DND-41 (cell line): ENCODE data around the gene FHIT.

Experiments
- ATAC-seq: fragments of 200-7000 bp; cut with Tn5 transposase; 3 replicates; pipeline ENCODE4 v1.9.1; 2021; ENCODE audit warnings: low read depth; ENCODE audit not compliant: insufficient read depth
- DNase-seq: peaks from one replicate; pipeline ENCODE4 v3.0.0-alpha.2; 2020
- H2AFZ ChIP-seq: 2 replicates; pipeline ENCODE4 v1.6.0; 2012; ENCODE audit warnings: low read depth, low read length
- H3K27ac ChIP-seq: 2 replicates; pipeline ENCODE4 v1.5.1; 2012; ENCODE audit warnings: low read length, inconsistent platforms
- H3K27me3 ChIP-seq: fragments of 200-600 bp; sonication (generic); 2 replicates; pipeline ENCODE4 v1.6.0; 2012; ENCODE audit warnings: low read length, mild to moderate bottlenecking, inconsistent platforms; ENCODE audit not compliant: insufficient read depth, poor library complexity
- H3K36me3 ChIP-seq: 2 replicates; pipeline ENCODE4 v1.5.1; 2012; ENCODE audit warnings: low read length, inconsistent platforms; ENCODE audit not compliant: insufficient read depth
- H3K4me1 ChIP-seq: 2 replicates; pipeline ENCODE4 v1.5.1; 2012; ENCODE audit warnings: mild to moderate bottlenecking, low read length; ENCODE audit not compliant: insufficient read depth
- H3K4me2 ChIP-seq: 2 replicates; pipeline ENCODE4 v1.6.0; 2012; ENCODE audit warnings: mild to moderate bottlenecking, moderate library complexity, low read length, inconsistent platforms; ENCODE audit not compliant: insufficient read depth
- H3K4me3 ChIP-seq, 2 experiments: fragments of 200-600 bp in 1 of 2; shearing (Covaris generic) in 1 of 2; 2 replicates each; pipeline ENCODE4 v1.5.1; 2012 to 2016; ENCODE audit warnings: inconsistent platforms in 2 of 2, low read length in 2 of 2, mild to moderate bottlenecking in 2 of 2, low read depth in 1 of 2, moderate library complexity in 1 of 2
- H3K79me2 ChIP-seq: 2 replicates; pipeline ENCODE4 v1.6.0; 2012; ENCODE audit warnings: low read length, inconsistent platforms; ENCODE audit not compliant: insufficient read depth
- H3K9ac ChIP-seq: 2 replicates; pipeline ENCODE4 v1.6.0; 2012; ENCODE audit warnings: low read depth, mild to moderate bottlenecking, inconsistent platforms, low read length, moderate library complexity
- H3K9me3 ChIP-seq: 2 replicates; pipeline ENCODE4 v1.5.1; 2012; ENCODE audit warnings: low read length, moderate library complexity, mild to moderate bottlenecking, inconsistent platforms; ENCODE audit not compliant: insufficient read depth, severe bottlenecking
- H4K20me1 ChIP-seq: 2 replicates; pipeline ENCODE4 v1.6.0; 2012; ENCODE audit warnings: low read length; ENCODE audit not compliant: insufficient read depth
- CTCF ChIP-seq: IDR thresholded peaks from 2 replicates; pipeline ENCODE4 v1.5.1; 2012; ENCODE audit warnings: borderline replicate concordance, low read length, moderate library complexity, mild to moderate bottlenecking; ENCODE audit not compliant: poor library complexity, severe bottlenecking; ENCODE audit errors: extremely low read depth
- EZH2 ChIP-seq: IDR thresholded peaks from 3 replicates; pipeline ENCODE4 v1.6.1; 2012; ENCODE audit warnings: borderline replicate concordance, low read depth, mild to moderate bottlenecking, moderate library complexity, low read length, inconsistent platforms; ENCODE audit not compliant: severe bottlenecking

Gene FHIT

GRCh38 chr3:60364475-60364874 lies 886.8 kb downstream of the FHIT start:
- Histone ChIP-seq H3K4me2 (no peak overlapping the region), H3K36me3 (no peaks in the 10 kb centered on the region), H3K27ac (no peak overlapping the region), H3K9ac (no peak overlapping the region), H3K9me3 (no peaks in the 10 kb centered on the region), H3K79me2 (no peaks in the 10 kb centered on the region), H3K27me3 (no peaks in the 10 kb centered on the region), H4K20me1 (no peaks in the 10 kb centered on the region), H3K4me1 (no peaks in the 10 kb centered on the region; the same call in 1 of the 2 replicates), H3K4me3 (no peak overlapping the region), H2AFZ (no peak overlapping the region)
- no peak for DNase-seq
- no peak for ATAC-seq
- TF ChIP-seq CTCF (no peak), EZH2 (no peak)

- peak; percentile 56; the same call in 2 of the 3 replicates for ATAC-seq
- Histone ChIP-seq H3K4me1 (no peaks in the 10 kb centered on the region; the same call in 1 of the 2 replicates), H2AFZ (peak overlapping the region; percentile 18; the same call in 1 of the 2 replicates), H3K9me3 (no peaks in the 10 kb centered on the region), H4K20me1 (no peaks in the 10 kb centered on the region), H3K27me3 (no peaks in the 10 kb centered on the region), H3K27ac (no peak overlapping the region), H3K4me2 (no peak overlapping the region), H3K36me3 (no peaks in the 10 kb centered on the region), H3K4me3 (no peak overlapping the region), H3K79me2 (no peaks in the 10 kb centered on the region), H3K9ac (no peak overlapping the region)
- no peak for TF ChIP-seq EZH2
- TF ChIP-seq CTCF = no peak
- no peak for DNase-seq
These were observed 887.4 kb downstream of the FHIT start for GRCh38 chr3:60363817-60364216.

DNA sequence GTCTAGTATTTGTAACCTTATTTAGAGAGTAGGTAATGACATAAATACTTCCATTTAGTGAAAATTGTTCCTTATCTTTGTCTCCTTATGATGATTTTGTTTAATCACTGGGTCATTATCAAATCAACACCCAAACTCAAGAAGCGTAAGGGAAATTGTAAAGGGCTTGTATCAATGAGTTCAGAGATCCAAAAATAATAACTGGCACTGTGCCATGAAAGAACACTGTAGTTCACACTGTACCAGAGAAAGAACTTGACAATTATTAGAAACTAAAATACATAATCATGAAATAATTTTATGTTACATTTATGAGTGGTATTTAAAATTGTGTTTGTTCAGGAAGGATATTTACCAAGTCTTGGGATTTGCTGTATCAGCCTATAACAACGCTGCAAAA lies 895.4 kb downstream of the FHIT start:
- H3K9ac ChIP-seq = no peak overlapping the region
- H3K79me2 ChIP-seq = no peaks in the 10 kb centered on the region
- H3K27ac ChIP-seq = no peak overlapping the region
- DNase-seq (no peak), ATAC-seq (no peak)
- TF ChIP-seq EZH2 = no peak
- no peak for TF ChIP-seq CTCF
- H4K20me1 ChIP-seq = no peaks in the 10 kb centered on the region
- no peaks in the 10 kb centered on the region for H3K36me3 ChIP-seq
- H3K4me3 ChIP-seq = no peak overlapping the region
- H3K9me3 ChIP-seq = no peaks in the 10 kb centered on the region
- H3K4me1 ChIP-seq = no peaks in the 10 kb centered on the region
- H3K27me3 ChIP-seq = no peaks in the 10 kb centered on the region
- H3K4me2 ChIP-seq = no peak overlapping the region
- no peak overlapping the region for H2AFZ ChIP-seq

GRCh38 chr3:60351481-60351880 lies 899.8 kb downstream of the FHIT start:
- Histone ChIP-seq H3K27ac (no peak overlapping the region), H3K36me3 (no peaks in the 10 kb centered on the region), H3K9me3 (no peaks in the 10 kb centered on the region), H3K4me1 (no peaks in the 10 kb centered on the region), H3K4me2 (no peak overlapping the region), H3K27me3 (no peaks in the 10 kb centered on the region), H3K79me2 (no peaks in the 10 kb centered on the region), H2AFZ (no peak overlapping the region), H4K20me1 (no peaks in the 10 kb centered on the region), H3K4me3 (no peak overlapping the region), H3K9ac (no peak overlapping the region)
- DNase-seq (no peak), ATAC-seq (no peak)
- TF ChIP-seq EZH2 (no peak), CTCF (no peak)
